Right lobe of liver (tissue), 4 donors: Measurements from ENCODE around the gene PGBD5.

Experiments used
- POLR2A ChIP-seq: fragments of 450-650 bp; IDR thresholded peaks from one replicate; pipeline ENCODE4 v1.6.1; 2017; ENCODE audit warnings: antibody characterized with exemption, mild to moderate bottlenecking
- TF ChIP-seq, protein P1 (sequence below), 4 donors: fragments of 200-600 bp in 3 of 4; fragments of 450-650 bp in 1 of 4; IDR thresholded peaks; one replicate each; pipeline versions ENCODE4 v1.5.1 to v1.8.0; 2016 to 2022; ENCODE audit warnings: antibody characterized with exemption in 4 of 4, mild to moderate bottlenecking in 2 of 4
- donor health status: DM: no; HTN: no; CAD: no.
- donor health status: DM: no; HTN: no; CAD: no.
- donor health status: DM: no; HTN: yes; CAD: no.

DNA sequence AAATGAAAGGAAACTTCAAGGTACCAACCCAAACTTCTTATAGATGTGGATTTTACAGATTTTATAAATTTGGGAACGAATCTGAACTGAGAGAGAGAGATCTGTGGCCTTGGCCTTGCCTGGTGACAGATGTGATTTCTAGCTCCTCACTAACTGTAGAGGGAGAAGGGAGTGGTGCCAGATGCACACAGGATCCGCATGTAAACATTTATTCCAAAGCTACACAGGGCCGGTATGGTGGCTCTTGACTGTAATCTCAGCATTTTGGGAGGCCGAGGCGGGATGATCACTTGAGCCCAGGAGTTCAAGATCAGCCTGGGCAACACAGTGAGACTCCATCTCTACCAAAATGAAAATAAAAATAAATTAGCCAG, 77.1 kb downstream of the PGBD5 start:
- TF ChIP-seq, protein P1, sequence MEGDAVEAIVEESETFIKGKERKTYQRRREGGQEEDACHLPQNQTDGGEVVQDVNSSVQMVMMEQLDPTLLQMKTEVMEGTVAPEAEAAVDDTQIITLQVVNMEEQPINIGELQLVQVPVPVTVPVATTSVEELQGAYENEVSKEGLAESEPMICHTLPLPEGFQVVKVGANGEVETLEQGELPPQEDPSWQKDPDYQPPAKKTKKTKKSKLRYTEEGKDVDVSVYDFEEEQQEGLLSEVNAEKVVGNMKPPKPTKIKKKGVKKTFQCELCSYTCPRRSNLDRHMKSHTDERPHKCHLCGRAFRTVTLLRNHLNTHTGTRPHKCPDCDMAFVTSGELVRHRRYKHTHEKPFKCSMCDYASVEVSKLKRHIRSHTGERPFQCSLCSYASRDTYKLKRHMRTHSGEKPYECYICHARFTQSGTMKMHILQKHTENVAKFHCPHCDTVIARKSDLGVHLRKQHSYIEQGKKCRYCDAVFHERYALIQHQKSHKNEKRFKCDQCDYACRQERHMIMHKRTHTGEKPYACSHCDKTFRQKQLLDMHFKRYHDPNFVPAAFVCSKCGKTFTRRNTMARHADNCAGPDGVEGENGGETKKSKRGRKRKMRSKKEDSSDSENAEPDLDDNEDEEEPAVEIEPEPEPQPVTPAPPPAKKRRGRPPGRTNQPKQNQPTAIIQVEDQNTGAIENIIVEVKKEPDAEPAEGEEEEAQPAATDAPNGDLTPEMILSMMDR (IDR thresholded peaks at IDR 0.05) = no peak
- no peak for TF ChIP-seq POLR2A
